Hematopoietic multipotent progenitor cell treated with erythropoietin and hydrocortisone succinate and interleukin-3 and kit ligand, for 8 days (in vitro differentiated cells): ENCODE data around the gene PPIF.

ENCODE experiments used
- DNase-seq: peaks from one replicate; pipeline ENCODE4 v3.0.0-alpha.2; 2015

The PPIF gene

DNA sequence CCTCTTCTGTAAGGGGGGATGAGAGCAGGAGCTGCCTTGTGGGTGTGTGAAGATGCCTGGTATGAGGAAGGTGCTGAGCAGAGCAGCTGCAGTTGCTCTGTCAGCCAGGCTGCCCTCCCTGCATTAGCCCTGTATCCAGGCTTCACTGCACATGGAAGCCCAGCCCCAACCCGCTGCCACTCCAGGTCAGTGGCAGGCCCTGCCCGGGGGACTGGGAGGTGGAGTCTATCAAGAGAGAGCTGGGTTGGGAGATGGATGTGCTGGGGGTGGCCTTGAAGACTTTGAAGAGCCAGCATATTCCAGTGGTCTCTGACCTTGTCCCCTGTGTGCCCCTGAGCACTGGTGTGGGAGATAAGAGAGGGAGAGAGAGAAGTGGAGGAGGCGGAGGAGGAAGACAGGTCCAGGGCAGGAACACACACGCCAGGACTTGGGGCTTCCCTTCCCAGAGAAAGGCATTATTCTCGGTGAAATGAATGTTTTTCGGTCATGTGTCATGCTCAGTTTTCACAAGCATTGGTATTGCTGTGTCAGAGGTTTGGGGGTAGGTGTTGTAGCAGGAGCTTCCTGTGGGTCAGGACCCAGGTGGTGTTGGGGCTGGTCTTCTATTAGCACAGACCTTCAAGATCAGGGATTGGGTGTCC, 2.6 kb downstream of the PPIF start:
- no peak for DNase-seq

DNA sequence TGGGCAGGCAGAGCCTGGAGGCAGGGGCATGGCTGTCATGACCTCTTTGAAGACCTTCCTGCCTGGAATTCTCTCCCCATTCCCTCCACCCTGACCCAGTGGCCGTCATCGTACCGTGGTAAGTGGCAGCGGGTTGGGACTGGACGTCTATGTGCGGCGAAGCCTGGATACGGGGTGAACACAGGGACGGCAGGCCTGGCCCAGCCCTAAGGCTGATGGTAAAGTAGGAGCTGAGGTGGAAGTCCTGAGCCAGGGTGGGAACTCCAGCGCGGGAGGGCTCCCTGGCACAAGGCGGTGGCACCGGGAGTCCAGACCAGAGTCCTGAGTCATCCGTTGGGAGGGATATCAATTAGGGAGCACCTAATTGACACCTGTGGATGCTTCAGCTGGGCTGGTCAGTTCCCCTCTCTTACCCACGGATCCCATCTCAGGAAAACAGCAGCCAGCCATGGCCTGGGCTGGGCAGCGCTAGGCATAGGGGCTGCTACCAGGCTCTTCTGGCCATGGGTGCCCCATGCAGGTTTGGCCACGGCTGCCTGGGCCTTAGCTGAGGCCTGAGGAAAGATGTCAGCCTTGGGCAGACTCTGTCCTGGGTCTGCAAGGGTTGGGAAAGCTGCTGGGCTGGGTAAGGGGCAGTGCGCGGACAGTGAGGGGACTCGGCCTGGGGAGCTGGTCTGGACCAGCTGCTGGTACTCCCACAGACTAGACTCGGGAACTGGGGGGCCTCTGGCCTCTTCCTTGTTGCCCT, 3.3 kb downstream of the PPIF start:
- DNase-seq, result no peak

DNA sequence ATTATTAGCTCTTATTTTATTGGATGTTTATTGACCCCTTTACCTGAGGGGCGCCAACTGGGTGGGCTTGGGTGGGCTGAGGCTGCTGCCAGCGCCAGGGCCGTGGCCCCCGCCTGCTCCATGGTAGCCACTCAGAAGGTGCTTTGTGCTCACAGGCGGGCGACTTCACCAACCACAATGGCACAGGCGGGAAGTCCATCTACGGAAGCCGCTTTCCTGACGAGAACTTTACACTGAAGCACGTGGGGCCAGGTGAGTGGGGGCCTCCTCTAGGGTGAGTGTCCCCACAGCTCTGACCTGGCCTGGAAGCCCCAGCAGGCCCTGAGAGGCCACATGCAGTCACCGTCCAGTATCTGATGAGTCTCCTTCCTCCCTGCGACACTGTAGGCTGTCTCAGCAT, 4.1 kb downstream of the PPIF start:
- DNase-seq, result no peak

DNA sequence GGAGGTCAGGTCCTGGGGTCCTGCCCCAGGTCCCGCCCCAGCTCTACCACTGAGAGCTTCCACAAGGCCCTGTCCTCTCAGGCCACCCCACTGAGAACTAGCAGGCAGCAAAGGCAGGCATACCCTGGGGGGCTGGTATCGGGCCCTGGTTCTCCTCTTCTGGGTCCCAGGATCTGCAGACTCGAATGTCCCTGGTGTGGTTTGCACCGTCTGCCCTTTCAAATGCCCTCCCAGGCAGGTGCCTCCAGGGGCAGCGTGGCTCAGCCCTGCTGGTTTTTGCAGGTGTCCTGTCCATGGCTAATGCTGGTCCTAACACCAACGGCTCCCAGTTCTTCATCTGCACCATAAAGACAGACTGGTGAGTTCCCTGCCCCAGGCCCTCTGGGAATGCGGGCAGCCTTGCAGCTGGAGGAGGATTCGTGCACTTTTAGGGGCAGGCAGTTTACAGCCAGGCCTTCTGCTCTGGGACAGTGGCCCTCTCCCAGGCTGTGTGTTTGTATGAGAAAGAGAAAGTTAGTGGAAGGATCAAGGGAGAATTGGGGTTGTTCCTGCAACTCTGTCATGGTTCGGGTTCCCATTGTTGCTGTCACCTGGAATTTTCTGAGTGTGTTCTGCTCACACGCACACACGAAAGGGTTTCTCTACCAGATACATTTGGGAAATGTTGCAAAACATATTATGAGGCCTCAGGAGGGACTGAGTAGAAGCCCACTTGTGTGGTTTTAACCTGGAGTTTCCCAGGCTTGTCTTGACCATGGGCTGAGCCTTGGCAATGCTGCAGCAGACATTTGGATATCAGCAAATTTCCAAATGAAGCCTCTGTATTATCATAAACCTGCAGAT, 5.0 kb downstream of the PPIF start:
- DNase-seq, result no peak

DNA sequence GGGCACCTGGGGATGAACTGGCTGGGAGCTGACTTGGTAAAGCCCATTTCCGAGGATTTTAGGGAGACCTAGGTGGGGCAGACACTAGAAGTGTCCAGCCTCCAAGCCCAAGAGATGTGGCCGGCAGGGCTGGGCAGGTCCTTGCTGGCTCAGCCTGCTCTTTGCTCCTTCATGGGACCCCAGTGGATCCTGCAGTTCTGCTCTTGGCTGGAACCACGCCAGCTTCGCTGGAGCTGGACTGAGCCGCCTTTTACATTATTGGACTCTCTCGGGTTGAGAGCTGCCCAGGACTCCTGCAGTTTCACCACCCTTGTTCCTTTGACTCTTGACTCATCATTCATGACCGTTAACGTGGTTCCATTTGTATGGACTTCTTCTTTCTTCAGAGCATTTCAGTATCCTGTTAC, 5.7 kb downstream of the PPIF start:
- no peak for DNase-seq

DNA sequence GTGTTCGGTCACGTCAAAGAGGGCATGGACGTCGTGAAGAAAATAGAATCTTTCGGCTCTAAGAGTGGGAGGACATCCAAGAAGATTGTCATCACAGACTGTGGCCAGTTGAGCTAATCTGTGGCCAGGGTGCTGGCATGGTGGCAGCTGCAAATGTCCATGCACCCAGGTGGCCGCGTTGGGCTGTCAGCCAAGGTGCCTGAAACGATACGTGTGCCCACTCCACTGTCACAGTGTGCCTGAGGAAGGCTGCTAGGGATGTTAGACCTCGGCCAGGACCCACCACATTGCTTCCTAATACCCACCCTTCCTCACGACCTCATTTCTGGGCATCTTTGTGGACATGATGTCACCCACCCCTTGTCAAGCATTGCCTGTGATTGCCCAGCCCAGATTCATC, 6.5 kb downstream of the PPIF start:
- no peak for DNase-seq

DNA sequence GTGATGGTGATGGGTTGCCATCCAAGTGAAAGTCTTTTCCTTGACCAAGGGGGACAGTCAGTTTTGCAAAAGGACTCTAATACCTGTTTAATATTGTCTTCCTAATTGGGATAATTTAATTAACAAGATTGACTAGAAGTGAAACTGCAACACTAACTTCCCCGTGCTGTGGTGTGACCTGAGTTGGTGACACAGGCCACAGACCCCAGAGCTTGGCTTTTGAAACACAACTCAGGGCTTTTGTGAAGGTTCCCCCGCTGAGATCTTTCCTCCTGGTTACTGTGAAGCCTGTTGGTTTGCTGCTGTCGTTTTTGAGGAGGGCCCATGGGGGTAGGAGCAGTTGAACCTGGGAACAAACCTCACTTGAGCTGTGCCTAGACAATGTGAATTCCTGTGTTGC, 6.9 kb downstream of the PPIF start:
- DNase-seq, result no peak

DNA sequence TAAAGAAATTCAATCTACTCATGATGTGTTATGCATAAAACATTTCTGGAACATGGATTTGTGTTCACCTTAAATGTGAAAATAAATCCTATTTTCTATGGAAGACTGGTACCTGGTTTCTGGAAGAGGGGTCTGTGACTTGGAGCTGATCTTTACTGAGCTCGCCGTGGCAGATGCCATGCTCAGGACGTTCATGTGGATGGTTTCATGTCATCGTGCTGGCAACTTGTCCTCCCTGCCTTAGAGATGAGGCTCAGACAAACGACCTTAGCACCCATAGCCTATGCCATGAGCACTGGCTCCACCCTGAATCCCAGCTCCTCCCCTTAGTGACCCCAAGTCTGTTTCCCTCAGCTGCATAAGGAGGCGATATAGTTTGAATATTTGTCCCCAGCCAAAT, 7.3 kb downstream of the PPIF start:
- DNase-seq, result no peak

DNA sequence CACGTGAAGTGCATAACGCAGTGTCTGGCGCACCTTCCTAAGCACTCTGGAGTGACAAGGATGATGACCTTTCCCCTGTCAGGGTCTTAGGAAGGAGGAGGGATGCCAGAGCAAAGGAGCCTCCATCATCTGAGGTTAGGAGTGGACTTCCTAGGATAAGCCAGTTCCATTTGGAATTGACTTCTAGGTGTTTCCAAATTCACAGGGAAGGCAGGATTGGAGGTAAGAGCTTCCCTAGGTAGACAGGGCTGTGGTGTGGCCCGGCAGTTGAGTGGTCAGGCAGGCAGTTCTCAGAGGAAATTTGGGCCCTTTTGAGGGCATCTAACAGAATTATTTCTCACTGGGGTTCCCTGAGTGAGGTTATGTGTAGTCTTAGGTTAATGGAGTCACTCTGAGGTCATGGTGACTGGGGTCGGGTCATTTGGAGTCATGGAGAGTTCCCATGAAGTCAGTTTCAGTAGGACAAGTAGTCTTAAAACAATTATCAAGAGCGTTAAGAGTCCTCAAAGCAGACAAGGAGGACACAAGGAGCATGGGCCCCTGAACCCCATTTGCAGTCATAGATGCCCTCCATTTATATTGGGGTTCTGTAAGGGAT, 8.2 kb downstream of the PPIF start:
- no peak for DNase-seq

DNA sequence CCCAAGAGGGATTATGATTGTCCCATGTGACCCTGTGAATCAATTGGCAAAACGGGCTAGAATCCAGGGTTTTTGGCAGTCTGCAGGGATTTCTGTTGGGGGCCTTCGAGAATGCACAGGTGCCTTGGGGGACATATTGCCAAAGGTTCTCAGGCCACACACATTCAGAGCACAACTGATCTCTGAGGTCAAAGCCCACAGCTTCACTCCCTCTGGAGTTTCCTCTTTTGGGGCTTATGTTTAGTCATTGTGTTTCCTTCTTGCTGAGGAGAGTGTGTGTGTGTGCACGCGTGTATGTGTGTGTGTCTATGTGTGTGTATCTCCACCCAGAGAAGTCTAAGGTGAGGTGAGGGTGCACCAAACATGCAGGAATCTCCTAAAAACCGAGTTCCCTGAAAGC, 8.8 kb downstream of the PPIF start:
- peak; percentile 24 for DNase-seq

DNA sequence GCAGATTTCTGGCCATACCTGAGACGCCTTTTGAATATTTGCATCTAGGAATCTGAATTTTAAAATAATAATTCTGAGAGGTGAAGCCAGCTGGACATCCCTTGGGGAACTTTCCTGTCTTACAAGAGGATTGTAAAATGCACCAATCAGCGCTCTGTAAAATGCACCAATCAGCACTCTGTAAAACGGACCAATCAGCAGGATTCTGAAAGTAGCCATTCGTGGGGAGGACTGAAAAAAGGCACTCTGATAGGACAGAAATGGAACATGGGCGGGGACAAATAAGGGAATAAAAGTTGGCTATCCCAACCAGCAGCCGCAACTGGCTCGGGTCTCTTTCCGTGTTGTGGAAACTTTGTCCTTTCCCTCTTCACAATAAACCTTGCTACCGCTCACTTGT, 9.9 kb downstream of the PPIF start:
- DNase-seq, result no peak

DNA sequence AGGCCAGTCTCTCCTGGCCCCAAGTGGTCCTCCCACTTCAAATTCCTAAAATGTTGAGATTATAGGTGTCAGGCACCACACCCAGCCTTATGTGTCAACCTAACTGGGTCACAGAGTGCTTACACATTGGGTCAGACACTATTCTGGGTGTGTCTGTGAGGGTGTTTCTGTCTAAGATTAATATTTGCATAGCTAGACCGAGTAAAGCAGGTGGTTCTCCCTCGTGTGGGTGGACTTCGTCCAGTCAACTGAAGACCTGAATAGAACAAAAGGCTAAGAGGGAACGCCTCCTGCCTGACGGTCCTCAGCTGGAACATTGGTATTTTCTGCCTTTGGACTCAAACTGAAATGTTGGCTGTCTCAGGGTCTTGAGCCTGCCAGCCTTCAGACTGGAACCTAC, 11.5 kb downstream of the PPIF start:
- no peak for DNase-seq

DNA sequence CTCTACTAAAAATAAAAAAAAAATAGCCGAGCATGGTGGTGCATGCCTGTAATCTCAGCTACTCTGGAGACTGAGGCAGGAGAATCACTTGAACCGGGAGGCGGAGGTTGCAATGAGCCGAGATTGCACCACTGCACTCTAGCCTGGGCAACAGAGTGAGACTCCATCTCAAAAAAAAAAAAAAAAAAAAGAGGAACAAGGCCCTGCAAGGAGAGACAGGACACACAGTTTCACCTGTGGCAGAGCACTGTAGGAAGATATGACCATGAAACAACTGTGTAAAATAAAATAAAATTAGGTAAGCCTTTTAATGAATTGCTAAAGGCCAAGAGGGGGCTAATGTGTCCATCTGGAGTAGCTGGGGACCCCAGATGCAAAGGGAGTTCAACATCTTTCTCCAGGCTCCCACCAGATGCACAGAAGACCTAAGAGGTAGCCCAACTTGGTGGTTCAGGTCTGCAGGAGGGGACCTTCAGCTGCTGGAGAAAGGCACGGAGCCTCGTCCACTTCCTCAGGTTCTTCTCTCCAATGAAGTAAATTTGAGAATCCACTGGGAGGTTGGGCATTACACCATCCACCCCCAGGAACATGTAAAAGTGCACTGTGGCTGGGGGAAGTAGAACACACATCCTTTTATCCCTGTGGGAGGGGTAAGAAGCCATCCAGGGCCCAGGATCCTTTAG, 12.7 kb downstream of the PPIF start:
- DNase-seq, result no peak

DNA sequence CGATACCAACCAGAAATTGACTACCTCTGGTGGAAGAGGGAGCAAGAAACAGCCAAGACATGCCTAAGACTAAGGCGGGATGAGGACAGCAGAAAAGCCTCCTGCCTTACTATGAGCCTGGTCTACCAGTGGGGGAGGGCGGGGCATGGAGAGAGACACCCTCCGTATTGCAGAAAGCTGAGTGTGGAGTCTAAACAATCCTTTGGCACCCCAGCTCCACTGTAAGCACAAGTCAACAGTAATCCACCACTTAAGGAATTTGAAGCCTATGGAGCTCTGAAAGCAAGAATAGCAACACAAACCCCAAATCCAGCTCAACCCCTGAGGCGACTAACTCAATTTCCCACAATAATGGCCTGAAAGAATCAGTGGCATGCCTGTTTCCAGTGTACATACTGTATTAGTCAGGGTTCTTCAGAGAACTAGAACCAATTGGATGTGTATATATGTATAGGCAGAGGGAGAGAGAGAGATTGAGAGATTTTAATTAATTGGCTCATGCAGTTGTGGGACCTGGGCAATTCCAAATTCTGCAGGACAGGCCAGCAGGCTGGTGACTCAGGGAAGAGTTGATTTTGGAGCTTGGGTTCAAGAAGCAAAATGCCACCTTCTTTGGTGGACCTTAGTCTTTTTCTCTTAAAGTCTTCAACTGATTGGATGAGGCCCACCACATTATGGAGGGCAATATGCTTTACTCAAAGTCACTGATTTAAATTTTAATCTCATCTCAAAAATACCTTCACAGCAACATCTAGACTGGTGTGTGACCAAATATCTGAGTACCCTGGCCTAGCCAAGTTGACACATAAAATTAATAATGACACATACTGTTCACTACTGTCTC, 13.5 kb downstream of the PPIF start:
- no peak for DNase-seq

DNA sequence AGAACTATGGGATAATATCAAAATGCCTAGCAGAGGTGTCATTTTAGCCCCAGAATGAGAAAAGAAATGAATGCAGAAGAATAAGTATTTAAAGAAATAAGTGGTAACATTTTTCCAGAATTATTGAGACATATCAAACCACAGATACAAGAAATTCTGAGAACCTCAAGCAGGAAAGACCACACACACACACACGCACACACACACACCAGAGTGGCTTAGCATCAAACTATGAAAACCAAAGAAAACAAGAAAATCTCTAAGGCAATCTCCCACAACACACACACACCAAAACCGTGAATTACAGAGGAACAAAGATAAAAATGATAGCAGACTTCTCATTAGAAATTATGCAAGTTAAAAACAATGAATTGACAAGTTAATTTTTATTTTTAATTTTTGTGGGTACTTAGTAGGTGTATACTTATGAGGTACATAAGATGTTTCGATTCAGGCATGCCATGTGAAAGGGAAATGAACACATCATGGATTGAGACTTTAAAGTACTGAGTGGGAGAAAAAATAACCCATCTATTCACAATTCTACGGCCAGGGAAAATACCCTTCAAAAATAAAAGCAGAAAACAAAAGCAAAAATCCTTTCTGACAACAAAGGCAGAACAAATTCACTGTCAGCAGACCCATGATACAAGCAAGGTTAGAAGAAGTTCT, 14.6 kb downstream of the PPIF start:
- no peak for DNase-seq

DNA sequence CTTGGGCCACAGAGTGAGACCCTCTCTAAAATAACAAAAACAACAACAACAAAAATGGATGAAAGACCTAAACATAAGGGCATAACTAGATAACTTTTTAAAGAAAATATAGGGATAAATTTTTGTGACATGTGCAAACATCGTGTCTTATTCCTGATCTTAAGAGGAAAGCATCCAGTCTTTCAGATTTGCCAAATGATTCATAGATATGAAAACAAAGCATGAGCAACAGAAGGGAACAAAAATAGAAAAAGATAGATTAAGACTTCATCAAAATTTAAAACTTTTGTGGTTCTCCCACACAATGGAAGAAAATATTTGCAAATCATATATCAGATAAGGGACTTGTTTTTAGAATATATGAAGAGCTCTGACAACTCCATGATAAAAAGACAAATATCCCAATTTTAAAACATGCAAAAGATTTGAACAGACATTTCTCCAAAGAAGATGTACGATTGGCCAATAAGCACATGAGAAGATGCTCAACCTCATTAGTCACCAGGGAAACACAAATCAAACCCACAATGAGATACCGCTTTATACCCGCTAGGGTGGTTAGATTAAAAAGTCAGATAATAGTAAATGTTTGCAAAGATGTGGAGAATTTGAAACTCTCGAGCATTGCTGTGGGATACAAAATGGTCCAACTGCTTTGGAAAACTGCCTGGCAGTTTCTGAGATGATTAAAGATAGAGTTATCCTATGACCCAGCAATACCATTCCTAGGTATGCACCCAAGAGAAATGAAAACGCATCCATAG, 20.3 kb downstream of the PPIF start:
- DNase-seq, result no peak

DNA sequence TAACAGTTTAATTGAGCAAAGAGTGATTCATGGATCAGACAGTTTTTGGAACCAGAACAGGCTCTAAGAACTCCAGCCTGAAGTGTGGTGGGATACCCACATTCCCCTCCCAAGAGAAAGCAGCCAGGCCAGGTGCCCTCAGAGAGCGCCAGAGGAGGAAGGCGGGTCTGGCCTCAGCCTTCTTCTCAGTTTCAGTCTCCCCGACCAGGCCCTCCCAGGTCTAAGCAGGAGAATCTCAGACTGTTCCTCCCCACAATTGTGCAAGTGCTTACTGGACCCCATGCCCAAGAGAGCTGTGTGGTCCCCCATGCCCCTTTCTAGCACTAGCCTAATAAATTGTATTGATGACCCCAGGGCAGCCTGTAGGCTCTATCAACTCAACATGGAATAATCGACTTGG, 25.6 kb downstream of the PPIF start:
- no peak for DNase-seq

DNA sequence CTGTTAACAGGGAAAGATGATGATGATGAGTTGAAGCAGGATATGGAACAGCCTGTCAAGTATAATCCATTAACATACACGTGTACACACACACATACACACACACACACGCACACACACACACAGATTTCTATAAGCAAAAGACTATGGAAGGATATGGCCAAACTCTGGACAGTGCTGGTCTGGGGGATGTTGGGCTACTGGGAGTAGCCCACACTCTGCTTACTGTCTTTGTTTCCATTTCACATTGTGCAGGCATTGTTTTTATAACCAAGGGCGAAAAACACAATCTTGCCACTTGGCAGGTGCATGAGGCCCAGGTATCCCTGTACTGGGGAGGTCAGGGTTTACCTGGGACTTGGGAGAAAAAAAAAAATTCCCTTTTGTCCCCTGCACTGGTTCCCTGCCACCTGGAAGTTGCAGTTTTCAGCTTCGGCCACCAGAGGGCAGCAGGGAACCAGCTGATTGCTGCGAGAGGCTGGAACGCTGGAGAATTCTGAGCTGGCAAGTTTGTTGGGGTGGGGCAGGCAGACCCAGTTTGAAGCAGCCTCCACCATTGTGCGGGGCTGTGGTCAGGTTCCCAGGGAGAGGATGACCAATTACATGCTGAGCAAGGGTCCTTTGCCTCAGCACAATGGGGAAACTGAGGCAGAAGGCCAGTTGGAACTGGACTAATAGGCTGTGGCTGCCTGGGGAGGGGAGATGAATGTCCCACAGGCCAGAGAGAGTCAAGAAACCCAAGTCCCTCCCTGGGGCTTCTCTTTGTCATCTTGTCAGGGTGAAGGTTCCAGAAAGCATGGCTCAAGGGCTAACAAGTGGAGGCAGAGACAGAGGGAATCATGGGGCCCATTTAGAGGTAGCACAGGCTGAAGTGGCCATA, 27.3 kb downstream of the PPIF start:
- DNase-seq, result peak; percentile 72

DNA sequence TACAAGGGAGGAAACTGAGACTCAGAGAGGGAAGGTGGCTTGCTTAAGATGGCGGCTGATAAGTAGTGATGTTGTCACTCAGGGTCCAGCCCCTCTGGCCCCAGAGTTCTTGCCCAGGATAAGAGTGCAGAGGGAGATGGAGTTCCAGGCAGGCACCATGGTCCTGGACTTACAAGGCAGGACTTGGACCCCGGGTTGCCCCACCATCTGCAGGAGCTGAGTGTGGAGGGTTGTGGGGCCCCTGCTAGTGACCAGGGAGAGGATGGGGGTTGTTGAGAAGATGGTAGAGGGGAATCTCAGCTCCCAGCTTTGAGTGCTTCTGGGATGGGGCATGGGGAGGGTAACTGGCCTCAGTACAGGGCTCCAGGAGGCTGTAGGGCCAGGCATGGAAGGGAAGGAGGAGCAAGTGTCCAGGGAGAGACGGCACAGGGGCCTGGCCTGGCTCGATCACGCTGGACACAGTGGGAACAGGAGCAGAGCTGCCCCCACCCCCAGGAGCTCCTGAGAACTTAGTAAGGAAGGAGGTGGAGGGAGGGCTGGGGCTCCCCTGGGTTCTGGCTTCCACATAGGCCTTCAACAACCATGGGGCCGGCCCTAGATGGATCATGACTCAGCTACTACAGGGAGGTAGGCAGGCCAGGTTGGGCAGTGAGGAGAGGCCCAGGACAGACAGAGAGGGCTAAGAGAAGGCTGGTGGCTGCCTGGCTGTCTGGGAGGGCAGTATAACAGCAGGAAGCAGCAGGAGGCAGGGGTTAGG, 28.2 kb downstream of the PPIF start:
- DNase-seq, result no peak
